NT2/D1 (cell line): ENCODE data around the gene MAMDC4.

Source experiments
- DNase-seq: peaks from one replicate; pipeline ENCODE4 v3.0.0-alpha.2; 2011; ENCODE audit warnings: low read depth, low spot score
- H3K27me3 ChIP-seq: 2 replicates; pipeline ENCODE4 v1.6.0; 2011; ENCODE audit warnings: mild to moderate bottlenecking; ENCODE audit not compliant: insufficient read length, insufficient read depth
- H3K36me3 ChIP-seq: 2 replicates; pipeline ENCODE4 v1.6.1; 2011; ENCODE audit warnings: mild to moderate bottlenecking, low read length, mixed read lengths; ENCODE audit not compliant: insufficient read depth, insufficient read length
- H3K4me1 ChIP-seq: 2 replicates; pipeline ENCODE4 v1.5.1; 2011; ENCODE audit not compliant: insufficient read depth, insufficient read length
- H3K4me3 ChIP-seq: 2 replicates; pipeline ENCODE4 v1.5.1; 2011; ENCODE audit warnings: low read depth; ENCODE audit not compliant: insufficient read length
- H3K9ac ChIP-seq: 2 replicates; pipeline ENCODE4 v1.6.0; 2011; ENCODE audit warnings: low read depth; ENCODE audit not compliant: insufficient read length
- H3K9me3 ChIP-seq: 2 replicates; pipeline ENCODE4 v1.5.1; 2011; ENCODE audit warnings: mild to moderate bottlenecking, low read length; ENCODE audit not compliant: insufficient read depth
- SUZ12 ChIP-seq: IDR thresholded peaks from 2 replicates; pipeline ENCODE4 v1.6.1; 2011; ENCODE audit not compliant: insufficient read length, insufficient read depth; ENCODE audit errors: extremely low read depth
- YY1 ChIP-seq: IDR thresholded peaks from 2 replicates; pipeline ENCODE4 v1.6.1; 2011; ENCODE audit not compliant: insufficient read length, insufficient read depth
- ZNF274 ChIP-seq: IDR thresholded peaks from 2 replicates; pipeline ENCODE4 v1.6.1; 2011; ENCODE audit warnings: mild to moderate bottlenecking, low read depth, low read length

MAMDC4 gene

GRCh38 chr9:136906266-136906665 is 54.1 kb downstream of the MAMDC4 start:
- Histone ChIP-seq H3K4me3 (no peak overlapping the region), H3K4me1 (peaks cover 4% of the 10 kb centered on the region), H3K9ac (no peak overlapping the region), H3K27me3 (no peaks in the 10 kb centered on the region), H3K36me3 (peaks cover 87% of the 10 kb centered on the region), H3K9me3 (no peaks in the 10 kb centered on the region)
- TF ChIP-seq YY1 = no peak
- TF ChIP-seq SUZ12 = no peak
- no peak for TF ChIP-seq ZNF274
- no peak for DNase-seq

- no peaks in the 10 kb centered on the region for H3K9me3 ChIP-seq
- no peak for TF ChIP-seq SUZ12
- TF ChIP-seq ZNF274 = no peak
- TF ChIP-seq YY1 = no peak
- peaks cover 84% of the 10 kb centered on the region for H3K36me3 ChIP-seq
- DNase-seq = no peak
- H3K27me3 ChIP-seq = no peaks in the 10 kb centered on the region
- no peak overlapping the region for H3K4me3 ChIP-seq
- H3K4me1 ChIP-seq = no peaks in the 10 kb centered on the region
- H3K9ac ChIP-seq = no peak overlapping the region
These were observed 55.1 kb downstream of the MAMDC4 start for GRCh38 chr9:136907011-136907914.
